ENCODE measurements around the gene FAM131C. TPM values are rescaled to one million over a fixed set of nuclear protein-coding genes. Genes with fewer than 3 reads are reported as not detected.

Gene FAM131C
- polyA plus RNA-seq, 1 donor from 2014 or later: 0.97 TPM

- Histone ChIP-seq H3K4me2 (ENCODE audit: low read length) (no peak overlapping the region), H3K9ac (ENCODE audit: low read length) (no peak overlapping the region), H3K27me3 (ENCODE audit: insufficient read depth, low read depth, low read length) (no peaks in the 10 kb centered on the region), H3K4me3 (ENCODE audit: low read length) (no peak overlapping the region), H3K9me2 (ENCODE audit: insufficient read depth, low read length) (no peaks in the 10 kb centered on the region), H3K79me2 (replicated peaks; ENCODE audit: insufficient read depth, low read length) (no peaks in the 10 kb centered on the region), H3K9me3 (ENCODE audit: low read length) (no peaks in the 10 kb centered on the region), H4K20me1 (ENCODE audit: insufficient read depth) (no peaks in the 10 kb centered on the region), H3F3A (ENCODE audit: insufficient read depth, low read length, poor library complexity, severe bottlenecking) (no peaks in the 10 kb centered on the region), H2AFZ (ENCODE audit: low read depth, low read length) (no peak overlapping the region), H3K36me3 (ENCODE audit: insufficient read depth, low read length) (no peaks in the 10 kb centered on the region), H3K27ac (ENCODE audit: low read length) (no peak overlapping the region)
- TF ChIP-seq EZH2 (IDR thresholded peaks at IDR 0.05; ENCODE audit: borderline replicate concordance, insufficient read depth, low read length, poor library complexity, severe bottlenecking) (no peak), POLR2AphosphoS5 (IDR thresholded peaks at IDR 0.05) (no peak), EP300 (conservative IDR thresholded peaks at IDR 0.05; ENCODE audit: poor library complexity, severe bottlenecking) (no peak), RAD21 (conservative IDR thresholded peaks at IDR 0.05) (no peak), REST (IDR thresholded peaks at IDR 0.05; ENCODE audit: borderline replicate concordance) (no peak), TAF1 (IDR thresholded peaks at IDR 0.05; ENCODE audit: low read depth) (no peak), SMC3 (conservative IDR thresholded peaks at IDR 0.05; ENCODE audit: poor library complexity) (no peak), CTCF (IDR thresholded peaks at IDR 0.05; ENCODE audit: poor library complexity, severe bottlenecking) (no peak), MXI1 (conservative IDR thresholded peaks at IDR 0.05; ENCODE audit: poor library complexity, severe bottlenecking) (no peak)
Measured at GRCh38 chr1:16015491-16015890, 58.0 kb downstream of the FAM131C start.

- Histone ChIP-seq H3K27ac (ENCODE audit: low read length) (no peak overlapping the region), H4K20me1 (ENCODE audit: insufficient read depth) (no peaks in the 10 kb centered on the region), H3K36me3 (ENCODE audit: insufficient read depth, low read length) (no peaks in the 10 kb centered on the region), H3K79me2 (replicated peaks; ENCODE audit: insufficient read depth, low read length) (no peaks in the 10 kb centered on the region), H3K4me3 (ENCODE audit: low read length) (no peak overlapping the region), H3K27me3 (ENCODE audit: insufficient read depth, low read depth, low read length) (no peaks in the 10 kb centered on the region), H3K4me2 (ENCODE audit: low read length) (no peak overlapping the region), H2AFZ (ENCODE audit: low read depth, low read length) (no peak overlapping the region), H3K9me3 (ENCODE audit: low read length) (no peaks in the 10 kb centered on the region), H3K9ac (ENCODE audit: low read length) (no peak overlapping the region), H3F3A (ENCODE audit: insufficient read depth, low read length, poor library complexity, severe bottlenecking) (no peaks in the 10 kb centered on the region), H3K9me2 (ENCODE audit: insufficient read depth, low read length) (no peaks in the 10 kb centered on the region)
- TF ChIP-seq CTCF (IDR thresholded peaks at IDR 0.05; ENCODE audit: poor library complexity, severe bottlenecking) (no peak), EZH2 (IDR thresholded peaks at IDR 0.05; ENCODE audit: borderline replicate concordance, insufficient read depth, low read length, poor library complexity, severe bottlenecking) (no peak), REST (IDR thresholded peaks at IDR 0.05; ENCODE audit: borderline replicate concordance) (no peak), RAD21 (conservative IDR thresholded peaks at IDR 0.05) (no peak), POLR2AphosphoS5 (IDR thresholded peaks at IDR 0.05) (no peak), MXI1 (conservative IDR thresholded peaks at IDR 0.05; ENCODE audit: poor library complexity, severe bottlenecking) (no peak), SMC3 (conservative IDR thresholded peaks at IDR 0.05; ENCODE audit: poor library complexity) (no peak)
Measured at GRCh38 chr1:16014509-16015482, 58.7 kb downstream of the FAM131C start.

Measured in neural cell (in vitro differentiated cells).